ENCODE results near the gene TPD52L2. TPM values are rescaled to one million over a fixed set of nuclear protein-coding genes. Genes with fewer than 3 reads are reported as not detected.
"Not testable (repeated sequence)": the region's sequence is repeated elsewhere in the genome, so short reads cannot be mapped to it uniquely, and the experiment has no call there.

Gene TPD52L2
- total RNA-seq, 4 donors from 2014 or later = 85.9 to 101 (median 94.7) TPM

- DNase-seq (ENCODE audit: low spot score in 2 of 2) = no peak
- H3K4me3 ChIP-seq (ENCODE audit: low read depth, poor library complexity, severe bottlenecking) = no peak overlapping the region
- intact Hi-C loops (cut with DNase I; ENCODE audit: low total_unique reads) = no loop called here
- 1 to 5% methylated on average over 13 to 18 of the region's 24 CpGs for WGBS, 2 donors
- TF ChIP-seq CTCF (IDR thresholded peaks at IDR 0.05) (no peak), POLR2A (IDR thresholded peaks at IDR 0.05) (no peak)
Measured at GRCh38 chr20:63846128-63846771, 18.8 kb upstream of the TPD52L2 start.

- 49 to 52% methylated on average over 3 of the region's 3 CpGs for WGBS, 2 donors
- intact Hi-C loops (cut with DNase I; ENCODE audit: low total_unique reads) = no loop called here
- TF ChIP-seq POLR2A (IDR thresholded peaks at IDR 0.05) (no peak), CTCF (IDR thresholded peaks at IDR 0.05) (peak in 1 of 3 donors; percentile 84)
- no peak overlapping the region for H3K4me3 ChIP-seq (ENCODE audit: low read depth, poor library complexity, severe bottlenecking)
- DNase-seq (ENCODE audit: low spot score in 2 of 2) = no peak
Measured at GRCh38 chr20:63846888-63847236, 18.2 kb upstream of the TPD52L2 start.

GRCh38 chr20:63847237-63848002, 17.6 kb upstream of the TPD52L2 start:
- 31 to 47% methylated on average over 11 to 16 of the region's 16 CpGs for WGBS, 2 donors
- TF ChIP-seq POLR2A (IDR thresholded peaks at IDR 0.05) (no peak), CTCF (IDR thresholded peaks at IDR 0.05) (no peak)
- H3K4me3 ChIP-seq (ENCODE audit: low read depth, poor library complexity, severe bottlenecking) = no peak overlapping the region
- DNase-seq (ENCODE audit: low spot score in 2 of 2) = no peak
- intact Hi-C loops (cut with DNase I; ENCODE audit: low total_unique reads) = no loop called here

- TF ChIP-seq CTCF (IDR thresholded peaks at IDR 0.05) = no peak
- no peak for TF ChIP-seq POLR2A (IDR thresholded peaks at IDR 0.05)
- WGBS, 2 donors = 63 to 64% methylated on average over 22 to 28 of the region's 28 CpGs
- H3K4me3 ChIP-seq (ENCODE audit: low read depth, poor library complexity, severe bottlenecking) = no peak overlapping the region
- intact Hi-C loops (cut with DNase I; ENCODE audit: low total_unique reads) = no loop called here
- no peak for DNase-seq (ENCODE audit: low spot score in 2 of 2)
Measured at GRCh38 chr20:63848003-63848911, 16.8 kb upstream of the TPD52L2 start.

- intact Hi-C loops (cut with DNase I; ENCODE audit: low total_unique reads) = no loop called here
- no peak for DNase-seq (ENCODE audit: low spot score in 2 of 2)
- TF ChIP-seq CTCF (IDR thresholded peaks at IDR 0.05) (no peak), POLR2A (IDR thresholded peaks at IDR 0.05) (no peak)
- 70 to 77% methylated on average over 27 of the region's 27 CpGs for WGBS, 2 donors
- no peak overlapping the region for H3K4me3 ChIP-seq (ENCODE audit: low read depth, poor library complexity, severe bottlenecking)
Measured at GRCh38 chr20:63850689-63851547, 14.2 kb upstream of the TPD52L2 start.

GRCh38 chr20:63851548-63851943, 13.5 kb upstream of the TPD52L2 start:
- DNase-seq (ENCODE audit: low spot score in 2 of 2); H3K4me3 ChIP-seq (ENCODE audit: low read depth, poor library complexity, severe bottlenecking); intact Hi-C loops (cut with DNase I; ENCODE audit: low total_unique reads): not testable (repeated sequence)
- WGBS, 2 donors = 83 to 89% methylated on average over 14 of the region's 14 CpGs

GRCh38 chr20:63853733-63854068, 11.4 kb upstream of the TPD52L2 start:
- DNase-seq (ENCODE audit: low spot score in 2 of 2); intact Hi-C loops (cut with DNase I; ENCODE audit: low total_unique reads); H3K4me3 ChIP-seq (ENCODE audit: low read depth, poor library complexity, severe bottlenecking): not testable (repeated sequence)
- WGBS, 2 donors = 65 to 77% methylated on average over 4 of the region's 4 CpGs
